Measurements from ENCODE around the gene TMEM255B.

- no peak for TF ChIP-seq CTCF (IDR thresholded peaks at IDR 0.05)
- TF ChIP-seq EZH2 (IDR thresholded peaks at IDR 0.05) = no peak
- no peak for TF ChIP-seq EZH2phosphoT487 (IDR thresholded peaks at IDR 0.05)
Observed at GRCh38 chr13:113834496-113835200, 75.6 kb downstream of the TMEM255B start.

Data from neural progenitor cell (in vitro differentiated cells).